HepG2 (cell line): Measurements from ENCODE around the gene PLK5. TPM values are rescaled to one million over a fixed set of nuclear protein-coding genes. Genes with fewer than 3 reads are reported as not detected.
A peak's percentile ranks its signal among the peaks of the same experiment; 100 is the strongest.

Experiments
- ATAC-seq: fragments of 200-7000 bp; cut with Tn5 transposase; 3 replicates; pipeline ENCODE4 v1.9.1; 2020; ENCODE audit warnings: mild to moderate bottlenecking, moderate library complexity
- BruUV-seq: library from RNA; stranded (reverse); fragments of 400-500 nt; replicated peaks from 2 replicates; lab custom pipeline; 2021; lab: Mats Ljungman, UMichigan
- CTCF ChIA-PET: fragments of 300-600 bp; formaldehyde crosslinking; extraction: SDS; loops from one replicate; lab custom pipeline; 2021; ENCODE audit warnings: low total read pairs, inconsistent platforms, low intra/inter-chr PET ratio; lab: Yijun Ruan, JAX
- POLR2A ChIA-PET: fragments of 350-600 bp; sonication (Branson Sonifier 250); formaldehyde crosslinking; loops from one replicate; lab custom pipeline; 2020; ENCODE audit warnings: antibody characterized with exemption, inconsistent platforms; lab: Yijun Ruan, JAX
- DNase-seq: peaks from one replicate; pipeline ENCODE4 v3.0.0-alpha.2; 2015; ENCODE audit warnings: low spot score
- FAIRE-seq: peaks from 3 replicates; lab custom pipeline; 2011; peaks lifted over from hg19 to GRCh38; lab: Jason Lieb, UNC
- H2AFZ ChIP-seq: one replicate; pipeline ENCODE4 v1.6.1; 2011; ENCODE audit warnings: low read length, inconsistent platforms
- H3K27ac ChIP-seq: fragments of 300-600 bp; 3 replicates; pipeline ENCODE4 v1.8.0; 2011; ENCODE audit warnings: mixed run types, mild to moderate bottlenecking, mixed read lengths, low read length, inconsistent platforms; ENCODE audit not compliant: insufficient read depth; ENCODE audit errors: extremely low read length
- H3K27me3 ChIP-seq, 2 experiments: fragments of 200-600 bp in 1 of 2; 2 replicates in 1 of 2; 3 replicates in 1 of 2; pipeline versions ENCODE4 v1.6.0 to v1.8.0; 2011; ENCODE audit warnings: low read length in 2 of 2, mild to moderate bottlenecking in 2 of 2, moderate library complexity in 2 of 2, inconsistent platforms in 1 of 2; ENCODE audit not compliant: insufficient read depth in 2 of 2, control insufficient read depth in 1 of 2
- H3K36me3 ChIP-seq, 2 experiments: fragments of 200-600 bp in 1 of 2; replicated peaks in 1 of 2; 2 replicates in 1 of 2; 3 replicates in 1 of 2; pipeline versions ENCODE4 v1.5.1 to v1.8.0; 2011; ENCODE audit warnings: low read length in 2 of 2, inconsistent platforms in 1 of 2; ENCODE audit not compliant: insufficient read depth in 2 of 2, control insufficient read depth in 1 of 2
- H3K4me1 ChIP-seq: 2 replicates; pipeline ENCODE4 v1.5.1; 2012; ENCODE audit warnings: low read length, inconsistent platforms; ENCODE audit not compliant: insufficient read depth
- H3K4me2 ChIP-seq: 2 replicates; pipeline ENCODE4 v1.6.0; 2011; ENCODE audit warnings: low read depth, low read length, inconsistent platforms
- H3K4me3 ChIP-seq, 3 experiments: fragments of 200-600 bp in 1 of 3; sonication (generic), shearing (Covaris generic) in 1 of 3; replicated peaks in 1 of 3; 2 replicates each; pipeline ENCODE4 v1.5.1; 2011 to 2016; ENCODE audit warnings: low read length in 3 of 3, inconsistent platforms in 2 of 3, low read depth in 2 of 3, mild to moderate bottlenecking in 2 of 3, control low read depth in 1 of 3, mixed read lengths in 1 of 3; ENCODE audit not compliant: insufficient read depth in 1 of 3
- H3K79me2 ChIP-seq: one replicate; pipeline ENCODE4 v1.6.1; 2011; ENCODE audit warnings: low read length, inconsistent platforms; ENCODE audit not compliant: insufficient read depth
- H3K9ac ChIP-seq: 2 replicates; pipeline ENCODE4 v1.6.0; 2011; ENCODE audit warnings: mild to moderate bottlenecking, low read depth, low read length, inconsistent platforms; ENCODE audit not compliant: insufficient read depth
- H3K9me3 ChIP-seq: 2 replicates; pipeline ENCODE4 v1.5.1; 2012; ENCODE audit warnings: mild to moderate bottlenecking, low read length
- H4K20me1 ChIP-seq: 2 replicates; pipeline ENCODE4 v1.6.0; 2011; ENCODE audit warnings: inconsistent platforms, mild to moderate bottlenecking, low read length, moderate library complexity; ENCODE audit not compliant: insufficient read depth
- AGO1 ChIP-seq: fragments of 200-400 bp; formaldehyde crosslinking; IDR thresholded peaks from 2 replicates; pipeline ENCODE4 v1.6.1; 2017; ENCODE audit warnings: mild to moderate bottlenecking, low read depth, low read length, moderate library complexity; ENCODE audit not compliant: poor library complexity, severe bottlenecking
- HOXA7 ChIP-seq: sonication (generic); formaldehyde crosslinking; IDR thresholded peaks from 2 replicates; pipeline ENCODE4 v1.8.1; 2022; ENCODE audit warnings: mild to moderate bottlenecking, missing genetic modification reagents, moderate library complexity
- IKZF5 ChIP-seq: IDR thresholded peaks from 2 replicates; pipeline ENCODE4 v1.6.1; 2018; ENCODE audit warnings: missing genetic modification reagents, mild to moderate bottlenecking, missing compliant biosample characterization
- PATZ1 ChIP-seq: sonication (generic); formaldehyde crosslinking; IDR thresholded peaks from 2 replicates; pipeline ENCODE4 v1.4.0; 2020; ENCODE audit warnings: missing genetic modification reagents
- RAD51 ChIP-seq: fragments of 450-650 bp; IDR thresholded peaks from 2 replicates; pipeline ENCODE4 v1.6.1; 2016; ENCODE audit warnings: borderline replicate concordance
- ZNF33B ChIP-seq: sonication (generic); formaldehyde crosslinking; IDR thresholded peaks from 2 replicates; pipeline ENCODE4 v1.5.1; 2020; ENCODE audit warnings: mild to moderate bottlenecking, missing genetic modification reagents
- WGBS: methylation state at CpG from one replicate; pipeline ENCODE4 v1.1.6; 2017; ENCODE audit warnings: low lambda C conversion rate; 5-methylcytosine and 5-hydroxymethylcytosine counted together
- in situ Hi-C: cut with HindIII; loops from 2 replicates; pipeline ENCODE4 v1.10.0; 2017; ENCODE audit warnings: low pct_unique_long_range_greater_than_20kb; ENCODE audit not compliant: extremely low pct_ligation_motif_present
- intact Hi-C: fragments of 100-400 bp; cut with micrococcal nuclease; formaldehyde crosslinking; loops from one replicate; pipeline ENCODE4 v1.10.0; 2022; ENCODE audit not compliant: unreplicated experiment
- polyA plus RNA-seq, 8 experiments: library from polyadenylated mRNA; depleted of rRNA in 3 of 8; stranded (reverse) in 7 of 8; unstranded in 1 of 8; fragments of >200 nt; fragmentation: Illumina TruSeq in 4 of 8; extraction: Trizol in 4 of 8; gene quantifications; 2 replicates each; pipeline versions ENCODE4 v1.2.1 to v1.2.3, GENCODE V29; 2011 to 2016; ENCODE audit warnings: low read depth in 4 of 8, missing spikeins in 1 of 8, mixed read lengths in 1 of 8; ENCODE audit not compliant: insufficient read depth in 1 of 8
- total RNA-seq, 5 experiments: library from RNA; depleted of rRNA; stranded (reverse); fragments of >200 nt; fragmentation: Illumina TruSeq; extraction: Trizol; gene quantifications; 2 replicates each; pipeline ENCODE4 v1.2.3, GENCODE V29; 2016; ENCODE audit warnings: low read depth in 1 of 5

The PLK5 gene
- total and polyA plus RNA-seq, 2 of the 13 experiments (the other 11 are each of a cell fraction or from before 2014, with no cell fraction given) = not detected

- no peak for TF ChIP-seq IKZF5
- TF ChIP-seq, all 625 proteins: peak for 36
Measured at GRCh38 chr19:1513499-1514294, 10.2 kb upstream of the PLK5 start (continued).

- FAIRE-seq (no peak), ATAC-seq (no peak), DNase-seq (no peak)
- TF ChIP-seq PATZ1 (CRISPR knock-in tag) = no peak
- no peak for TF ChIP-seq ZNF33B (CRISPR knock-in tag)
- TF ChIP-seq AGO1 = peak; percentile 4
- TF ChIP-seq RAD51 = no peak
- no peak for TF ChIP-seq HOXA7
- Histone ChIP-seq H3K4me3 (no peak overlapping the region), H3K9ac (no peak overlapping the region), H3K36me3 (no peaks in the 10 kb centered on the region), H3K4me1 (peaks cover 34% of the 10 kb centered on the region), H3K27ac (no peak overlapping the region), H4K20me1 (no peaks in the 10 kb centered on the region), H3K4me2 (no peak overlapping the region), H3K27me3 (peaks cover 0 to 17% of the 10 kb centered on the region in 2 experiments; a peak in 3 of 5 replicates), H2AFZ (no peak overlapping the region), H3K9me3 (no peaks in the 10 kb centered on the region), H3K79me2 (no peaks in the 10 kb centered on the region)
- BruUV-seq = no TSS peak
- 8% methylated on average over 9 of the region's 10 CpGs for WGBS
- intact Hi-C loops (no loop called here), in situ Hi-C loops (loop anchor here (5.0 kb wide), 1 partner anchor 57 kb away; no protein-coding TSS in a partner anchor)
- ChIA-PET CTCF (interaction anchor here (2.0 to 2.1 kb wide), 2 partner anchors 11 to 69 kb away, joined by 5 to 8 read pairs; no protein-coding TSS in a partner anchor), POLR2A (no interaction called here)
Measured at GRCh38 chr19:1514295-1514661, 9.6 kb upstream of the PLK5 start.
